Neural progenitor cell (in vitro differentiated cells): ENCODE measurements around the gene ADAMTS14. TPM values are rescaled to one million over a fixed set of nuclear protein-coding genes. Genes with fewer than 3 reads are reported as not detected.

ENCODE experiments used
- DNase-seq: peaks from one replicate; pipeline ENCODE4 v3.0.0-alpha.2; 2016; ENCODE audit warnings: low spot score
- H2AFZ ChIP-seq: fragments of 200-600 bp; sonication (generic); replicated peaks from 2 replicates; pipeline ENCODE4 v1.6.1; 2016; ENCODE audit warnings: antibody characterized with exemption
- H3F3A ChIP-seq: fragments of 200-600 bp; sonication (generic); 2 replicates; pipeline ENCODE4 v1.6.1; 2016; ENCODE audit warnings: antibody characterized with exemption, low read depth
- H3K27ac ChIP-seq: fragments of 200-600 bp; sonication (generic); 2 replicates; pipeline ENCODE4 v1.5.1; 2016; ENCODE audit warnings: mild to moderate bottlenecking
- H3K27me3 ChIP-seq: fragments of 200-600 bp; sonication (generic); 2 replicates; pipeline ENCODE4 v1.6.1; 2016; ENCODE audit warnings: mild to moderate bottlenecking, moderate library complexity
- H3K36me3 ChIP-seq: fragments of 200-600 bp; sonication (generic); 2 replicates; pipeline ENCODE4 v1.5.1; 2016
- H3K4me1 ChIP-seq: fragments of 200-600 bp; sonication (generic); 2 replicates; pipeline ENCODE4 v1.6.1; 2016; ENCODE audit warnings: mixed run types
- H3K4me2 ChIP-seq: fragments of 200-600 bp; sonication (generic); 2 replicates; pipeline ENCODE4 v1.6.1; 2016
- H3K4me3 ChIP-seq: fragments of 200-600 bp; sonication (generic); 2 replicates; pipeline ENCODE4 v1.5.1; 2016
- H3K79me2 ChIP-seq: fragments of 200-600 bp; sonication (generic); 2 replicates; pipeline ENCODE4 v1.6.1; 2016; ENCODE audit warnings: low read depth
- H3K9ac ChIP-seq: fragments of 200-600 bp; sonication (generic); 2 replicates; pipeline ENCODE4 v1.6.1; 2016
- H3K9me3 ChIP-seq: fragments of 200-600 bp; sonication (generic); 2 replicates; pipeline ENCODE4 v1.5.1; 2016; ENCODE audit warnings: low read depth
- H4K20me1 ChIP-seq: fragments of 200-600 bp; sonication (generic); 2 replicates; pipeline ENCODE4 v1.6.1; 2016; ENCODE audit warnings: low read depth
- H3K27ac Mint-ChIP-seq: 3 replicates; pipeline ENCODE4 v1.8.0; 2021; ENCODE audit warnings: mixed read lengths
- H3K27me3 Mint-ChIP-seq: 2 replicates; pipeline ENCODE4 v1.8.0; 2022; ENCODE audit warnings: low read depth, mild to moderate bottlenecking, inconsistent platforms, moderate library complexity, mixed read lengths; ENCODE audit not compliant: insufficient read depth
- H3K36me3 Mint-ChIP-seq: 3 replicates; pipeline ENCODE4 v1.8.0; 2021; ENCODE audit warnings: mixed read lengths
- H3K4me1 Mint-ChIP-seq: 3 replicates; pipeline ENCODE4 v1.8.0; 2021; ENCODE audit warnings: mixed read lengths
- H3K4me3 Mint-ChIP-seq: 3 replicates; pipeline ENCODE4 v1.8.0; 2021; ENCODE audit warnings: mild to moderate bottlenecking, moderate library complexity, mixed read lengths
- H3K9me3 Mint-ChIP-seq: 3 replicates; pipeline ENCODE4 v1.8.0; 2020; ENCODE audit warnings: mixed read lengths
- CTCF ChIP-seq: fragments of 200-600 bp; sonication (generic); IDR thresholded peaks from 2 replicates; pipeline ENCODE4 v1.5.1; 2017; ENCODE audit warnings: antibody characterized with exemption, mild to moderate bottlenecking
- EZH2 ChIP-seq: fragments of 200-600 bp; sonication (generic); IDR thresholded peaks from 2 replicates; pipeline ENCODE4 v1.6.1; 2017; ENCODE audit warnings: antibody characterized with exemption, mild to moderate bottlenecking, moderate library complexity
- EZH2phosphoT487 ChIP-seq: fragments of 200-600 bp; sonication (generic); IDR thresholded peaks from 2 replicates; pipeline ENCODE4 v1.6.1; 2017; ENCODE audit warnings: antibody characterized with exemption
- total RNA-seq: library from RNA; depleted of rRNA; stranded (reverse); fragments of >200 nt; gene quantifications from 2 replicates; pipeline ENCODE4 v1.2.3, GENCODE V29; 2015; ENCODE audit warnings: low replicate concordance

Gene ADAMTS14
- total RNA-seq, 1 donor from 2014 or later, result not detected

- Mint-ChIP-seq H3K4me1 (peaks cover 9% of the 10 kb centered on the region), H3K27ac (no peak overlapping the region), H3K27me3 (peaks cover 3% of the 10 kb centered on the region), H3K4me3 (no peak overlapping the region), H3K36me3 (no peaks in the 10 kb centered on the region), H3K9me3 (peaks cover 18% of the 10 kb centered on the region)
- H3K4me3 ChIP-seq, result no peak overlapping the region
- no peaks in the 10 kb centered on the region for H3K4me1 ChIP-seq
- TF ChIP-seq EZH2 (no peak), CTCF (no peak), EZH2phosphoT487 (no peak)
- no peak overlapping the region for H3K4me2 ChIP-seq
- no peaks in the 10 kb centered on the region for H3F3A ChIP-seq
- H3K36me3 ChIP-seq, result no peaks in the 10 kb centered on the region
- no peak overlapping the region for H2AFZ ChIP-seq
- no peaks in the 10 kb centered on the region for H3K79me2 ChIP-seq
- H3K9ac ChIP-seq, result no peak overlapping the region
- no peak for DNase-seq
- H4K20me1 ChIP-seq, result no peaks in the 10 kb centered on the region
- H3K9me3 ChIP-seq, result no peaks in the 10 kb centered on the region
- no peaks in the 10 kb centered on the region for H3K27me3 ChIP-seq
- no peak overlapping the region for H3K27ac ChIP-seq
Observed at GRCh38 chr10:70658582-70659136, 13.6 kb upstream of the ADAMTS14 start.

- H3K9me3 ChIP-seq, result no peaks in the 10 kb centered on the region
- no peak overlapping the region for H3K4me3 ChIP-seq
- H3K27me3 ChIP-seq, result no peaks in the 10 kb centered on the region
- Mint-ChIP-seq H3K9me3 (peaks cover 17% of the 10 kb centered on the region), H3K4me3 (no peak overlapping the region), H3K4me1 (peaks cover 13% of the 10 kb centered on the region), H3K27me3 (peaks cover 3% of the 10 kb centered on the region), H3K27ac (no peak overlapping the region), H3K36me3 (no peaks in the 10 kb centered on the region)
- H3K9ac ChIP-seq, result no peak overlapping the region
- no peaks in the 10 kb centered on the region for H3K4me1 ChIP-seq
- TF ChIP-seq EZH2, result no peak
- TF ChIP-seq EZH2phosphoT487, result no peak
- TF ChIP-seq CTCF, result no peak
- H3K36me3 ChIP-seq, result no peaks in the 10 kb centered on the region
- DNase-seq, result no peak
- H4K20me1 ChIP-seq, result no peaks in the 10 kb centered on the region
- no peak overlapping the region for H3K4me2 ChIP-seq
- no peak overlapping the region for H2AFZ ChIP-seq
- H3K27ac ChIP-seq, result no peak overlapping the region
- no peaks in the 10 kb centered on the region for H3F3A ChIP-seq
- H3K79me2 ChIP-seq, result no peaks in the 10 kb centered on the region
Observed at GRCh38 chr10:70659306-70659705, 13.0 kb upstream of the ADAMTS14 start.

GRCh38 chr10:70660722-70661121, 11.6 kb upstream of the ADAMTS14 start:
- no peak for DNase-seq
- no peak for TF ChIP-seq CTCF
- TF ChIP-seq EZH2, result no peak
- no peak for TF ChIP-seq EZH2phosphoT487
- no peak overlapping the region for H3K27ac ChIP-seq

More at GRCh38 chr10:70660722-70661121, 11.6 kb upstream of the ADAMTS14 start:
- Histone ChIP-seq H3K79me2 (no peaks in the 10 kb centered on the region), H3K27me3 (no peaks in the 10 kb centered on the region), H3F3A (no peaks in the 10 kb centered on the region), H3K4me1 (peaks cover 5% of the 10 kb centered on the region), H3K4me2 (no peak overlapping the region), H3K4me3 (no peak overlapping the region), H2AFZ (no peak overlapping the region), H4K20me1 (no peaks in the 10 kb centered on the region), H3K9ac (no peak overlapping the region), H3K9me3 (no peaks in the 10 kb centered on the region), H3K36me3 (no peaks in the 10 kb centered on the region)
- Mint-ChIP-seq H3K36me3 (no peaks in the 10 kb centered on the region), H3K27ac (no peak overlapping the region), H3K27me3 (peaks cover 3% of the 10 kb centered on the region), H3K9me3 (peaks cover 16% of the 10 kb centered on the region), H3K4me1 (peaks cover 27% of the 10 kb centered on the region), H3K4me3 (no peak overlapping the region)
